Measurements from ENCODE around the gene UQCRQ. TPM values are rescaled to one million over a fixed set of nuclear protein-coding genes. Genes with fewer than 3 reads are reported as not detected.

UQCRQ gene
- total RNA-seq, result 100 to 1,000 TPM; 540 to 565 TPM

- peak; percentile 95 for DNase-seq
- no peaks in the 10 kb centered on the region for H3K27me3 Mint-ChIP-seq
- H3K4me1 Mint-ChIP-seq (ENCODE audit: low read depth), result peaks cover 28% of the 10 kb centered on the region
- peak within 1 kb of the TSS; percentile 100 for H3K4me3 Mint-ChIP-seq
- intact Hi-C loops (cut with micrococcal nuclease), result loop anchor here (1.0 to 5.0 kb wide), 6 partner anchors 89 to 339 kb away; partner anchors contain the start of genes AFF4, HSPA4, KIF3A and SEPTIN8
- H3K9me3 Mint-ChIP-seq, result no peaks in the 10 kb centered on the region
- peaks cover 23% of the 10 kb centered on the region for H3K36me3 Mint-ChIP-seq
- H3K27ac Mint-ChIP-seq, result peak within 1 kb of the TSS; percentile 99
- ChIA-PET POLR2A (interaction anchor here (0.6 to 2.1 kb wide), 6 partner anchors 10 to 495 kb away, joined by 3 to 8 read pairs (median 3); partner anchors contain the start of gene AFF4), CTCF (interaction anchor here (1.2 to 2.1 kb wide), 2 partner anchors 16 to 38 kb away, joined by 3 to 11 read pairs; no protein-coding TSS in a partner anchor)
These were observed at the start of gene UQCRQ, which contains the start of gene GDF9 for GRCh38 chr5:132866342-132867045. UQCRQ (plus strand) TSS chr5:132866642; CDS start chr5:132866882, 240 bp downstream. GDF9 (minus strand) TSS chr5:132866469; CDS start chr5:132864533, 1,936 bp downstream.

- no peak for DNase-seq
- peaks cover 22% of the 10 kb centered on the region for H3K4me1 Mint-ChIP-seq (ENCODE audit: low read depth)
- no peak overlapping the region for H3K4me3 Mint-ChIP-seq
- H3K27me3 Mint-ChIP-seq, result peaks cover 27% of the 10 kb centered on the region
- peaks cover 2% of the 10 kb centered on the region for H3K36me3 Mint-ChIP-seq
- no peaks in the 10 kb centered on the region for H3K9me3 Mint-ChIP-seq
- POLR2A ChIA-PET, result no interaction called here
- intact Hi-C loops (cut with micrococcal nuclease), result no loop called here
- H3K27ac Mint-ChIP-seq, result no peak overlapping the region
- CTCF ChIA-PET, result interaction anchor here (0.8 to 4.8 kb wide), 8 partner anchors 7 to 315 kb away, joined by 3 to 44 read pairs (median 6); partner anchors contain the start of gene CCNI2
These were observed 49.4 kb upstream of the UQCRQ start for GRCh38 chr5:132817011-132817410.

GRCh38 chr5:132819468-132819867 lies 47.0 kb upstream of the UQCRQ start:
- Mint-ChIP-seq H3K36me3 (peaks cover 2% of the 10 kb centered on the region), H3K4me1 (ENCODE audit: low read depth) (peaks cover 12% of the 10 kb centered on the region), H3K4me3 (peak overlapping the region; percentile 20), H3K9me3 (no peaks in the 10 kb centered on the region), H3K27me3 (peaks cover 23% of the 10 kb centered on the region), H3K27ac (no peak overlapping the region)
- no peak for DNase-seq
- intact Hi-C loops (cut with micrococcal nuclease), result no loop called here
- POLR2A ChIA-PET, result interaction anchor here (1.9 kb wide), 1 partner anchor 73 kb away, joined by 6 read pairs; the partner anchor contains the start of gene CCNI2
- CTCF ChIA-PET, result interaction anchor here (0.5 to 4.8 kb wide), 49 partner anchors 9 to 581 kb away, joined by 3 to 50 read pairs (median 5); partner anchors contain the start of genes CCNI2, IL13, IL5 and KIF3A

GRCh38 chr5:132820162-132820754 lies 46.2 kb upstream of the UQCRQ start:
- Mint-ChIP-seq H3K36me3 (no peaks in the 10 kb centered on the region), H3K27me3 (peaks cover 26% of the 10 kb centered on the region), H3K4me1 (ENCODE audit: low read depth) (peaks cover 10% of the 10 kb centered on the region), H3K4me3 (no peak overlapping the region), H3K9me3 (no peaks in the 10 kb centered on the region), H3K27ac (no peak overlapping the region)
- intact Hi-C loops (cut with micrococcal nuclease), result loop anchor here (1.0 to 2.0 kb wide), 5 partner anchors 73 to 435 kb away; partner anchors contain the start of gene CCNI2
- peak; percentile 94 for DNase-seq
- CTCF ChIA-PET, result interaction anchor here (0.5 to 4.8 kb wide), 55 partner anchors 9 to 582 kb away, joined by 3 to 50 read pairs (median 5); partner anchors contain the start of genes CCNI2, IL13, IL5 and KIF3A
- POLR2A ChIA-PET, result interaction anchor here (1.9 kb wide), 1 partner anchor 73 kb away, joined by 6 read pairs; the partner anchor contains the start of gene CCNI2

- Mint-ChIP-seq H3K27ac (no peak overlapping the region), H3K36me3 (no peaks in the 10 kb centered on the region), H3K4me1 (ENCODE audit: low read depth) (peaks cover 10% of the 10 kb centered on the region), H3K9me3 (no peaks in the 10 kb centered on the region), H3K4me3 (no peak overlapping the region), H3K27me3 (peaks cover 29% of the 10 kb centered on the region)
- ChIA-PET POLR2A (no interaction called here), CTCF (interaction anchor here (0.9 to 4.8 kb wide), 19 partner anchors 12 to 440 kb away, joined by 3 to 50 read pairs (median 9); partner anchors contain the start of gene CCNI2)
- intact Hi-C loops (cut with micrococcal nuclease), result loop anchor here (2.0 kb wide), 1 partner anchor 75 kb away; the partner anchor contains the start of gene CCNI2
- DNase-seq, result no peak
These were observed 45.1 kb upstream of the UQCRQ start for GRCh38 chr5:132821350-132821749.

- H3K4me3 Mint-ChIP-seq, result no peak overlapping the region
- intact Hi-C loops (cut with micrococcal nuclease), result loop anchor here (2.0 kb wide), 1 partner anchor 75 kb away; the partner anchor contains the start of gene CCNI2
- peaks cover 33% of the 10 kb centered on the region for H3K27me3 Mint-ChIP-seq
- no peak for DNase-seq
- no peak overlapping the region for H3K27ac Mint-ChIP-seq
- peaks cover 10% of the 10 kb centered on the region for H3K4me1 Mint-ChIP-seq (ENCODE audit: low read depth)
- ChIA-PET POLR2A (no interaction called here), CTCF (interaction anchor here (1.0 to 3.5 kb wide), 9 partner anchors 68 to 441 kb away, joined by 3 to 50 read pairs (median 15); partner anchors contain the start of gene CCNI2)
- no peaks in the 10 kb centered on the region for H3K36me3 Mint-ChIP-seq
- no peaks in the 10 kb centered on the region for H3K9me3 Mint-ChIP-seq
These were observed 44.7 kb upstream of the UQCRQ start for GRCh38 chr5:132821791-132822190.

GRCh38 chr5:132822650-132823480 lies 43.6 kb upstream of the UQCRQ start:
- no peaks in the 10 kb centered on the region for H3K36me3 Mint-ChIP-seq
- peaks cover 10% of the 10 kb centered on the region for H3K4me1 Mint-ChIP-seq (ENCODE audit: low read depth)
- no peak overlapping the region for H3K4me3 Mint-ChIP-seq
- H3K27ac Mint-ChIP-seq, result no peak overlapping the region
- peaks cover 38% of the 10 kb centered on the region for H3K27me3 Mint-ChIP-seq
- ChIA-PET CTCF (interaction anchor here (0.6 to 1.1 kb wide), 2 partner anchors 128 to 296 kb away, joined by 3 read pairs; no protein-coding TSS in a partner anchor), POLR2A (no interaction called here)
- no peak for DNase-seq
- intact Hi-C loops (cut with micrococcal nuclease), result no loop called here
- no peaks in the 10 kb centered on the region for H3K9me3 Mint-ChIP-seq

GRCh38 chr5:132823481-132824050 lies 42.9 kb upstream of the UQCRQ start:
- Mint-ChIP-seq H3K9me3 (no peaks in the 10 kb centered on the region), H3K27me3 (peaks cover 38% of the 10 kb centered on the region), H3K4me1 (ENCODE audit: low read depth) (peaks cover 10% of the 10 kb centered on the region), H3K4me3 (no peak overlapping the region), H3K27ac (no peak overlapping the region), H3K36me3 (no peaks in the 10 kb centered on the region)
- intact Hi-C loops (cut with micrococcal nuclease), result no loop called here
- ChIA-PET CTCF (interaction anchor here (0.5 to 1.1 kb wide), 5 partner anchors 9 to 478 kb away, joined by 3 to 4 read pairs (median 4); no protein-coding TSS in a partner anchor), POLR2A (no interaction called here)
- no peak for DNase-seq

- no peak overlapping the region for H3K27ac Mint-ChIP-seq
- H3K36me3 Mint-ChIP-seq, result no peaks in the 10 kb centered on the region
- no peak for DNase-seq
- no peak overlapping the region for H3K4me3 Mint-ChIP-seq
- CTCF ChIA-PET, result interaction anchor here (0.5 to 1.3 kb wide), 5 partner anchors 10 to 479 kb away, joined by 3 to 4 read pairs (median 4); no protein-coding TSS in a partner anchor
- H3K9me3 Mint-ChIP-seq, result no peaks in the 10 kb centered on the region
- intact Hi-C loops (cut with micrococcal nuclease), result no loop called here
- POLR2A ChIA-PET, result interaction anchor here (0.5 kb wide), 1 partner anchor 57 kb away, joined by 3 read pairs; no protein-coding TSS in a partner anchor
- peaks cover 40% of the 10 kb centered on the region for H3K27me3 Mint-ChIP-seq
- H3K4me1 Mint-ChIP-seq (ENCODE audit: low read depth), result peaks cover 8% of the 10 kb centered on the region
These were observed 42.0 kb upstream of the UQCRQ start for GRCh38 chr5:132824426-132824825.

- Mint-ChIP-seq H3K36me3 (no peaks in the 10 kb centered on the region), H3K9me3 (no peaks in the 10 kb centered on the region)
- POLR2A ChIA-PET, result interaction anchor here (0.6 kb wide), 1 partner anchor 191 kb away, joined by 3 read pairs; no protein-coding TSS in a partner anchor
These were observed 41.2 kb upstream of the UQCRQ start for GRCh38 chr5:132825033-132825833.

More at GRCh38 chr5:132825033-132825833, 41.2 kb upstream of the UQCRQ start:
- Mint-ChIP-seq H3K4me1 (ENCODE audit: low read depth) (peaks cover 2% of the 10 kb centered on the region), H3K4me3 (no peak overlapping the region), H3K27ac (no peak overlapping the region), H3K27me3 (peaks cover 43% of the 10 kb centered on the region)
- intact Hi-C loops (cut with micrococcal nuclease), result no loop called here
- DNase-seq, result no peak
- CTCF ChIA-PET, result interaction anchor here (1.3 to 1.7 kb wide), 2 partner anchors 8 to 319 kb away, joined by 4 to 7 read pairs; no protein-coding TSS in a partner anchor
